22Rv1 (cell line): ENCODE data around the gene RSU1.

ENCODE experiments used
- ZFX ChIP-seq: fragments of 450-650 bp; IDR thresholded peaks from 2 replicates; pipeline ENCODE4 v1.6.1; 2017; ENCODE audit warnings: antibody characterized with exemption, borderline replicate concordance
- TF ChIP-seq, protein P1 (sequence below): fragments of 450-650 bp; IDR thresholded peaks from 2 replicates; pipeline ENCODE4 v1.5.1; 2017; ENCODE audit warnings: mild to moderate bottlenecking

DNA sequence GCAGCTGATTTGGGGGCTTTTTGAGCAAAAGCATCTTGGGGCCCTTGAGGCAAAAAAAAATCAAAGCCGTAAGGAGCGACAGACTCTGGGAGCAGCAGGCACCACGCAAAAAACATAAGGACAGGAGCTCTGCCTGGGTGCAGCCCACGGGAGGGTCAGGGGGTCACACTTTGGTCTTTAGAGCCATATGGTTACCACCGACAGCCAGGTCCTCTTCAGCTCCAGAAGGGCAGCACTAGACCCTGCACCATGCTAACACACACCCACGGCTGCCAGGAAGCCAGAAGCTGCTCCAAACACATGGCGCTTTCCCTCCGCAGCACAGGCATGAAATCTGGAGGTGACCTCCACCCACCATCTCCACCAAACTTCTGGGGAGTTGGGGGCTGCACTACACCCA lies 47.1 kb downstream of the RSU1 start:
- TF ChIP-seq, protein P1, sequence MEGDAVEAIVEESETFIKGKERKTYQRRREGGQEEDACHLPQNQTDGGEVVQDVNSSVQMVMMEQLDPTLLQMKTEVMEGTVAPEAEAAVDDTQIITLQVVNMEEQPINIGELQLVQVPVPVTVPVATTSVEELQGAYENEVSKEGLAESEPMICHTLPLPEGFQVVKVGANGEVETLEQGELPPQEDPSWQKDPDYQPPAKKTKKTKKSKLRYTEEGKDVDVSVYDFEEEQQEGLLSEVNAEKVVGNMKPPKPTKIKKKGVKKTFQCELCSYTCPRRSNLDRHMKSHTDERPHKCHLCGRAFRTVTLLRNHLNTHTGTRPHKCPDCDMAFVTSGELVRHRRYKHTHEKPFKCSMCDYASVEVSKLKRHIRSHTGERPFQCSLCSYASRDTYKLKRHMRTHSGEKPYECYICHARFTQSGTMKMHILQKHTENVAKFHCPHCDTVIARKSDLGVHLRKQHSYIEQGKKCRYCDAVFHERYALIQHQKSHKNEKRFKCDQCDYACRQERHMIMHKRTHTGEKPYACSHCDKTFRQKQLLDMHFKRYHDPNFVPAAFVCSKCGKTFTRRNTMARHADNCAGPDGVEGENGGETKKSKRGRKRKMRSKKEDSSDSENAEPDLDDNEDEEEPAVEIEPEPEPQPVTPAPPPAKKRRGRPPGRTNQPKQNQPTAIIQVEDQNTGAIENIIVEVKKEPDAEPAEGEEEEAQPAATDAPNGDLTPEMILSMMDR, result no peak
- TF ChIP-seq ZFX, result no peak
